ENCODE data around the gene CTIF. TPM values are rescaled to one million over a fixed set of nuclear protein-coding genes. Genes with fewer than 3 reads are reported as not detected.

The CTIF gene
- total RNA-seq, 1 donor, result 65.9 TPM

DNA sequence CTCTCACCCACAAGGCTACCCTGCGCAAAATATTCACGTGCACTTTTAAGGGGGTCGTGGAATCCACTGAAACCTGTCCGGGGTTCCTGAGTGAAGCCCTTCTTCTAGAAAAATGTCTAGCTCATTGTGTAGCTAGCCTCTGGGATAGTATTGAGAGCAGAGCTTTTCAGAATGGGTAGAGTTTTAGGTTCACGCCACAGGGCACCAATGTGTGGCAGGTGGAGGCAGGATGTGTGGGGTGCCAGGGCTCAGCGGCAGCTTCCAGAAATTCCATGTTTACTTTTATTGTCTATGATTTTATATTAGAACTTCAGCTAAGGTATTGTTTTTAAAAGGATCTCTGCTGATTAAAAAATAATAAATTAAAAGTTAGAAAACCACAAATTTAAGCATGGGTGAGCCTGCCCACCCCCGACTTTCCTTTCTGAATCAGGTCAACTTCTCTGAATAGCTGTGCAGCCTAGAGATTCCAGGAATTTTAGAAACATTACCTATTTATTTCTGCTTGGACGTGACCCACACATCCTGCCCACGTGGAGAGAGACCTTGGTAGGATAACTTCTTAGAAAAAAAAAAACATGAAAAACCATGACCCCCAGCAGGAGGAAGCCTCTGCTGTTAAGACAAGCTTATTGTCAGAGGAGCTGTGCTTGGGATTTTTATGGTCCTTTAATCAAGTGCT, 163.7 kb downstream of the CTIF start:
- Histone ChIP-seq H2AFZ (ENCODE audit: low read length) (no peak overlapping the region), H3K4me2 (ENCODE audit: insufficient read depth, low read length) (no peak overlapping the region), H3K36me3 (ENCODE audit: insufficient read depth, low read length) (peaks cover 11% of the 10 kb centered on the region), H3K9me3 (ENCODE audit: low read depth, low read length) (no peaks in the 10 kb centered on the region), H4K20me1 (ENCODE audit: insufficient read depth, low read length) (peaks cover 27% of the 10 kb centered on the region), H3K4me3 (ENCODE audit: insufficient read depth, low read length) (no peak overlapping the region), H3K4me1 (ENCODE audit: insufficient read depth, low read length) (peaks cover 3% of the 10 kb centered on the region), H3K27ac (ENCODE audit: low read depth, low read length) (no peak overlapping the region), H3K27me3 (ENCODE audit: insufficient read depth, low read length) (no peaks in the 10 kb centered on the region), H3K79me2 (ENCODE audit: insufficient read depth, low read length) (no peaks in the 10 kb centered on the region)
- TF ChIP-seq, protein P1, sequence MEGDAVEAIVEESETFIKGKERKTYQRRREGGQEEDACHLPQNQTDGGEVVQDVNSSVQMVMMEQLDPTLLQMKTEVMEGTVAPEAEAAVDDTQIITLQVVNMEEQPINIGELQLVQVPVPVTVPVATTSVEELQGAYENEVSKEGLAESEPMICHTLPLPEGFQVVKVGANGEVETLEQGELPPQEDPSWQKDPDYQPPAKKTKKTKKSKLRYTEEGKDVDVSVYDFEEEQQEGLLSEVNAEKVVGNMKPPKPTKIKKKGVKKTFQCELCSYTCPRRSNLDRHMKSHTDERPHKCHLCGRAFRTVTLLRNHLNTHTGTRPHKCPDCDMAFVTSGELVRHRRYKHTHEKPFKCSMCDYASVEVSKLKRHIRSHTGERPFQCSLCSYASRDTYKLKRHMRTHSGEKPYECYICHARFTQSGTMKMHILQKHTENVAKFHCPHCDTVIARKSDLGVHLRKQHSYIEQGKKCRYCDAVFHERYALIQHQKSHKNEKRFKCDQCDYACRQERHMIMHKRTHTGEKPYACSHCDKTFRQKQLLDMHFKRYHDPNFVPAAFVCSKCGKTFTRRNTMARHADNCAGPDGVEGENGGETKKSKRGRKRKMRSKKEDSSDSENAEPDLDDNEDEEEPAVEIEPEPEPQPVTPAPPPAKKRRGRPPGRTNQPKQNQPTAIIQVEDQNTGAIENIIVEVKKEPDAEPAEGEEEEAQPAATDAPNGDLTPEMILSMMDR (IDR thresholded peaks at IDR 0.05; ENCODE audit: extremely low read depth, low read depth, low read length), result no peak
- no peak for DNase-seq (ENCODE audit: insufficient read length, low spot score, missing footprints)

- H2AFZ ChIP-seq (ENCODE audit: low read length), result no peak overlapping the region
- H3K27ac ChIP-seq (ENCODE audit: low read depth, low read length), result no peak overlapping the region
- peaks cover 3% of the 10 kb centered on the region for H3K4me1 ChIP-seq (ENCODE audit: insufficient read depth, low read length)
- H3K9me3 ChIP-seq (ENCODE audit: low read depth, low read length), result no peaks in the 10 kb centered on the region
- H3K4me2 ChIP-seq (ENCODE audit: insufficient read depth, low read length), result no peak overlapping the region
- DNase-seq (ENCODE audit: insufficient read length, low spot score, missing footprints), result no peak
- peaks cover 11% of the 10 kb centered on the region for H3K36me3 ChIP-seq (ENCODE audit: insufficient read depth, low read length)
- no peaks in the 10 kb centered on the region for H3K79me2 ChIP-seq (ENCODE audit: insufficient read depth, low read length)
- H4K20me1 ChIP-seq (ENCODE audit: insufficient read depth, low read length), result peaks cover 27% of the 10 kb centered on the region
- H3K4me3 ChIP-seq (ENCODE audit: insufficient read depth, low read length), result no peak overlapping the region
- TF ChIP-seq, protein P1 (IDR thresholded peaks at IDR 0.05; ENCODE audit: extremely low read depth, low read depth, low read length), result no peak
- no peaks in the 10 kb centered on the region for H3K27me3 ChIP-seq (ENCODE audit: insufficient read depth, low read length)
Observed at GRCh38 chr18:48703028-48703386, 164.2 kb downstream of the CTIF start.

GRCh38 chr18:48703418-48703817, 164.6 kb downstream of the CTIF start:
- H3K4me2 ChIP-seq (ENCODE audit: insufficient read depth, low read length), result no peak overlapping the region
- H3K4me3 ChIP-seq (ENCODE audit: insufficient read depth, low read length), result no peak overlapping the region
- peaks cover 3% of the 10 kb centered on the region for H3K4me1 ChIP-seq (ENCODE audit: insufficient read depth, low read length)
- peaks cover 27% of the 10 kb centered on the region for H4K20me1 ChIP-seq (ENCODE audit: insufficient read depth, low read length)
- DNase-seq (ENCODE audit: insufficient read length, low spot score, missing footprints), result no peak
- H3K79me2 ChIP-seq (ENCODE audit: insufficient read depth, low read length), result no peaks in the 10 kb centered on the region
- TF ChIP-seq, protein P1 (IDR thresholded peaks at IDR 0.05; ENCODE audit: extremely low read depth, low read depth, low read length), result no peak
- no peaks in the 10 kb centered on the region for H3K9me3 ChIP-seq (ENCODE audit: low read depth, low read length)
- H3K27me3 ChIP-seq (ENCODE audit: insufficient read depth, low read length), result no peaks in the 10 kb centered on the region
- H3K36me3 ChIP-seq (ENCODE audit: insufficient read depth, low read length), result peaks cover 11% of the 10 kb centered on the region
- H2AFZ ChIP-seq (ENCODE audit: low read length), result no peak overlapping the region
- H3K27ac ChIP-seq (ENCODE audit: low read depth, low read length), result no peak overlapping the region

GRCh38 chr18:48705043-48705442, 166.2 kb downstream of the CTIF start:
- no peak for DNase-seq (ENCODE audit: insufficient read length, low spot score, missing footprints)
- no peak overlapping the region for H3K27ac ChIP-seq (ENCODE audit: low read depth, low read length)
- no peaks in the 10 kb centered on the region for H3K9me3 ChIP-seq (ENCODE audit: low read depth, low read length)
- no peak overlapping the region for H3K4me3 ChIP-seq (ENCODE audit: insufficient read depth, low read length)
- no peak overlapping the region for H3K4me2 ChIP-seq (ENCODE audit: insufficient read depth, low read length)
- H4K20me1 ChIP-seq (ENCODE audit: insufficient read depth, low read length), result peaks cover 27% of the 10 kb centered on the region
- H3K4me1 ChIP-seq (ENCODE audit: insufficient read depth, low read length), result peaks cover 3% of the 10 kb centered on the region
- peaks cover 5% of the 10 kb centered on the region for H3K36me3 ChIP-seq (ENCODE audit: insufficient read depth, low read length)
- H3K27me3 ChIP-seq (ENCODE audit: insufficient read depth, low read length), result no peaks in the 10 kb centered on the region
- TF ChIP-seq, protein P1 (IDR thresholded peaks at IDR 0.05; ENCODE audit: extremely low read depth, low read depth, low read length), result no peak
- no peak overlapping the region for H2AFZ ChIP-seq (ENCODE audit: low read length)
- no peaks in the 10 kb centered on the region for H3K79me2 ChIP-seq (ENCODE audit: insufficient read depth, low read length)
